C4-2B (cell line): ENCODE measurements around the gene C1orf21.

Experiments used
- H3K27ac ChIP-seq: fragments of 450-650 bp; 2 replicates; pipeline ENCODE4 v1.5.1; 2017
- ZFX ChIP-seq: fragments of 450-650 bp; IDR thresholded peaks from 2 replicates; pipeline ENCODE4 v1.6.1; 2017
- TF ChIP-seq, protein P1 (sequence below): fragments of 450-650 bp; conservative IDR thresholded peaks from 2 replicates; pipeline ENCODE4 v1.5.1; 2017; ENCODE audit warnings: mild to moderate bottlenecking

Gene C1orf21

DNA sequence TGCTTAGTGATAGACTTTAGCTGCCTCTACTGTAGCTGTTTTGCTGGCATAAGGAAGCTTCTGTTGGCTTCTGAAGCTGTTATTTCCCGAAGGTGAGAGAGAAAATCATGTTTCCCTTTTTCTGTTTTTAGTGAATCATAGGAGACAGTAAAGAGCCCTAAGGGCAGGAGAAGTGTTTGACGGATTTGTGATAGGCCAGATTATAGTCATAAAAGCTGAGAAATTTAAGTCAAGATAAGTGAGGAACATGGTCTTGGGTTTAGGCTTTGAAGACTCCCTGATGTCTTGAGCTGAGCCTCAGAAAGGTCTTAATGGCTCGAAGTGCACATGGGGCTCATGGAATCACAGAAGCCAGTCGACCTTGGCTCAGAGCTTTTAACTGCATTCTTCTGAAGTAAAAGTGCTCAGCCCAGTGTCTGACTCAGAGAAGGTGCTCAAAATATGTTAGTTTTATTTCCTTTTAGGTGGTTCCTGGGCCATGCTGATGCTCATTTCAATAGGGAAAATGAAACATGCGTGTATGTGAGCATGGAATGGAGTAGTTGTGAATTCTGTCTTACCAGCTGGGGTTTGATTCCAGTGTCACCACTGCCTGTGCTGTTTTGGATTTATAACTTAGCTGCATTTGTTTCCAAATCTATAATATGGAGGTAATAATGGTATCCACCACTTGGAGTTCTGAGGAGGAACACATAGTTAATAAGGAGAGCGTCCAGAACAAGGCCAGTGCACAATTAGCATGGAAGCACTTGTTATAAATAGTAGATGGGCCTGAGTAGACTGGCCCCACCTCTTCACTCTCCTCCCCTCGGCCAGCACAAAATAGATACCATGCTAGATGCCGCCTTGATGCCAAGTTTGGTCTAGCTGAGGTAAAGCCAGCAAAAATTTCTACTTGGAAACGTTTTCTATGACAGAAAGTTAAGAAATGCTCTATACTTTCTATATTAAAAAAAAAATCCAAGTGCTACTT is 99.2 kb downstream of the C1orf21 start:
- TF ChIP-seq, protein P1, sequence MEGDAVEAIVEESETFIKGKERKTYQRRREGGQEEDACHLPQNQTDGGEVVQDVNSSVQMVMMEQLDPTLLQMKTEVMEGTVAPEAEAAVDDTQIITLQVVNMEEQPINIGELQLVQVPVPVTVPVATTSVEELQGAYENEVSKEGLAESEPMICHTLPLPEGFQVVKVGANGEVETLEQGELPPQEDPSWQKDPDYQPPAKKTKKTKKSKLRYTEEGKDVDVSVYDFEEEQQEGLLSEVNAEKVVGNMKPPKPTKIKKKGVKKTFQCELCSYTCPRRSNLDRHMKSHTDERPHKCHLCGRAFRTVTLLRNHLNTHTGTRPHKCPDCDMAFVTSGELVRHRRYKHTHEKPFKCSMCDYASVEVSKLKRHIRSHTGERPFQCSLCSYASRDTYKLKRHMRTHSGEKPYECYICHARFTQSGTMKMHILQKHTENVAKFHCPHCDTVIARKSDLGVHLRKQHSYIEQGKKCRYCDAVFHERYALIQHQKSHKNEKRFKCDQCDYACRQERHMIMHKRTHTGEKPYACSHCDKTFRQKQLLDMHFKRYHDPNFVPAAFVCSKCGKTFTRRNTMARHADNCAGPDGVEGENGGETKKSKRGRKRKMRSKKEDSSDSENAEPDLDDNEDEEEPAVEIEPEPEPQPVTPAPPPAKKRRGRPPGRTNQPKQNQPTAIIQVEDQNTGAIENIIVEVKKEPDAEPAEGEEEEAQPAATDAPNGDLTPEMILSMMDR = no peak
- no peak overlapping the region for H3K27ac ChIP-seq

GRCh38 chr1:184486761-184487445 is 100.1 kb downstream of the C1orf21 start:
- TF ChIP-seq, protein P1 = no peak
- TF ChIP-seq ZFX = no peak
- H3K27ac ChIP-seq = no peak overlapping the region

- no peak for TF ChIP-seq ZFX
- TF ChIP-seq, protein P1 = no peak
- H3K27ac ChIP-seq = no peak overlapping the region
These were observed 100.8 kb downstream of the C1orf21 start for GRCh38 chr1:184487531-184488193.

DNA sequence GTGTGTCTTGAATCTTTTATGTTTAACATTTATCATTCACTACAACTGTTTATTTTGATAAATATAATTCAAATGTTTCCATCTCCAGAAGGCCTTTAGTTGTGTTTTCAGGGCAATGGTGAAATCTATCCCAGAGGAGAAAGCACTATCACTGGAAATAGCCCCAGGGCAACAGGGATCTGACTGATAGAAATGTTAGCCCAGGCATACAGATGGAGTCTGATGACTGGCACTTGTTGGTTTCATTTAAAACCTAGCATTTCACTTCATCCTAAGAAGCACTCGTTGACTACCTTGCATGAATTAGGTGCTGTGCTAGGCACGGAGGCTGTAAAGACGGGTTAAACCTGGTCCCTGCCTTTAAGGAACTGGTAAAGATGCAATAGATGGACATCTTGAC is 103.1 kb downstream of the C1orf21 start:
- no peak for TF ChIP-seq ZFX
- TF ChIP-seq, protein P1 = no peak
- H3K27ac ChIP-seq = no peak overlapping the region

DNA sequence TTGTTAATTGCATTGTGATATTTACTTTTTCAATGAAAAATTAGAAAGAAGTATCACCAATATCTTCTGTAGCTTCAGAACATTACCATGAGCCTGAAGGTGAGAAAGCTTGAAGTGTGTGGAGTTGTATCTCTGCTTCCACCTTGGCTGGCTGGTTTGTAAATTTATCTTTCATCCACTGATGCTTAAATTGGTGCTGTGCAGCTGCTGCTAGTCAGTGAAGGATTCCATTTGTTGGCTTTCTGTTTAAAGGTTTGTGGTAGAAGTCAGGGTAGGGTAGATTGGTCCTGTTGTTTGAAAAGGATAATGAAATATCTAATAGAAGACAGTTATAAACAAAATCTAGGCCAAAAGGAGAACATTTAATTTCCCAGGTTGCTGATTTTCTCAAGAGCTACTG is 105.7 kb downstream of the C1orf21 start:
- H3K27ac ChIP-seq = no peak overlapping the region

DNA sequence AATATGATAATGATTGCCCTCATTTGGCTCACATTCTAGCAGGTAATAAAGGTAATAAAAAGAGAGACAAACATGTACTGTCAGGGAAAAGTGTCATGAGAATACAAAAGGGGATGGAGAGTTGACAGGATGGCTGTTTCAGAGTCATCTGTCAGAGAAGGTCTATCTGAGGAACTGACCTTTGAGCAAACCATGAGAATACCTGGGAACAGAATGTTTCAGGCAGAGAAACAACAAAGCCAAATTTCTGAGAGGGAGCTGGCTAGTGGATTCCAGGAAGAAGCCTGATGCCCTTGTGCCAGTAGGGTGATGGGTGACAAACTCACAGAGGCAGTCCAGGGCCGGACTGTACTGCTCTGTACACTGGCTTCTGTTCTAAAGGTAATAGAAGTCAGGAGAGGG is 107.2 kb downstream of the C1orf21 start:
- no peak overlapping the region; the same call in 1 of the 2 replicates for H3K27ac ChIP-seq
- TF ChIP-seq ZFX = no peak
- TF ChIP-seq, protein P1 = no peak

More for the DNA sequence above, 105.7 kb downstream of the C1orf21 start:
- TF ChIP-seq, protein P1 = no peak
- no peak for TF ChIP-seq ZFX
